GM21381 (cell line): ENCODE measurements around the gene STIP1.

Experiments
- ATAC-seq: cut with Tn5 transposase; IDR thresholded peaks from one replicate; pipeline ENCODE4 v1.9.1; 2021; ENCODE audit warnings: mild to moderate bottlenecking, moderate library complexity; ENCODE audit not compliant: unreplicated experiment

STIP1 gene

DNA sequence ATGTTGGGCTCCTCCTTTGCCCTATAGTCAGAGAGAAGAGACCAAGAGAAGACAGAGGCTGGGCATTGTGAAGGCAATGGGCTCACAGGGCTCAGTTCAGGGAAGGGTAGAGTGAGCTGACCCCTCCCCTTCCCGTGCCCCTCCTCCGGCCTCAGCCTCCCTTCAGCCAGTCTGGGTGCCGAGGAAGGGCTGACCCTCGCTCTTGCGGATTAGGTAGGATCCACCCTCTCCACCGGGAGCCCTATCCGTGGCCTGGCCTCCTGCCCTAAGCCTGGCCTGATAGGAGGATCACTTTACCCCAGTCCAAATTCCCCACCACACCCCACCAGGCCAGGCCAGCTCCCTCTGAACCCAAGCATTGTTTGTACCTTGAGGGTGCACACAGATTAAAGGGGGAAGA lies 62.6 kb downstream of the STIP1 start:
- ATAC-seq = no peak

DNA sequence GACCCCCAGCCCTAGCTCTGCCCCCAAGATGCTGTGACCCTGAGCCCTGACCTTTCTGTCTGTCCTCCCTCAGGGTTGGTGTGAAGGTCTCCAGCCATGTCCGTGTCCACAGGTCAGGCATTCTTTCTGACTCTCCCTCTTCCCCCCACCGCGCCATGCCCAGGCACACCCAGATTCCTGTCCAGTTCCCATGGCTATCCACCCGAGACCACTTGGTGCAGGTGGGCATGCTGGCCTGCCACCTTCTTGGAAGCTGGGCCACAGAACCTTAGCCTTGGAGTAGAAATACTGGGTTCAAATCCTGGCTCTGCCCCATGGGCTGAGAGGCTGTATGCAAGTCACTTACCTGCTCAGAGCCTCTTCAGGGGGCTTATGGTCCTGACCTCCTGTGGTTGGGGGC lies 63.1 kb downstream of the STIP1 start:
- no peak for ATAC-seq

DNA sequence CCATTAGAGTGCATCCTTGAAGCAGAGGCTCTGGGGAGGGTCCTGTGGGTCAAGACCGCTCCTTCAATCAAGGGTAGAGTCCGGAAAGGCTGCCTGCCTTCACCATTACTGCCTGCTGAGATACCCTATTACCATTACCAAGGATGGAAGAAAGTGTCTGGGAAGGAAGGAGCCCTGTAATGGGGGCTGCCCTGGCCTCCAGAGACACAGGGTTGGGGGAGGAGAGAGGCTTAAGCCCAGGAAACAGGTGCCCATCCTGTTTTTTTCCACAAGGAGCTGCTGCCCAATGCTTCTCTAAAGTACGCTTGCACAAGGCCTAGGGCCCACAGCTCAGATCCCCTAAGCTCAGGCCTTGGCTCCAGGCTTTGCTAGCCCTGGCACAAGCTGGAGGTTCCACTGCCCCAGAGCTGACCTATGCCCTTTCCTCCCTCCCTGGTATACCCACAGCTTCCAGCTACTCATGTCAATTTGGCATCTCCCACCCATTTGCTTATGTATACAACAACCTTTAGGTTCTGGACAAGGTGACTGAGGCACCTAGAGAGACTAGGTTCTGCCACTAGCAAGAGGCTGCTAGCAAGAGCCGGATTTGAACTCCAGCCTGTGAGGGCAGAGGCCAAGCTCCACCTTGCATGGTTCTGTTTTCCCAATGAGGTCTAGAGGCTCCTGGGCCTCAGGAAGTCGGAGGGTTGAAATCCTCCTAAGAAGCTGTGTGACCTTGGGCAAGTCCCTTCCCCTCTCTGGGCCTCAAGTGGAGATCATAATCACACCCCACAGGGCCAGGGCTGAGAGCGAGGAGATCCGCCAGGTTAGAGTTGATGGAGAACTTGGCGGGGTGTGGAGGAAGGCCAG lies 63.8 kb downstream of the STIP1 start:
- ATAC-seq = no peak

DNA sequence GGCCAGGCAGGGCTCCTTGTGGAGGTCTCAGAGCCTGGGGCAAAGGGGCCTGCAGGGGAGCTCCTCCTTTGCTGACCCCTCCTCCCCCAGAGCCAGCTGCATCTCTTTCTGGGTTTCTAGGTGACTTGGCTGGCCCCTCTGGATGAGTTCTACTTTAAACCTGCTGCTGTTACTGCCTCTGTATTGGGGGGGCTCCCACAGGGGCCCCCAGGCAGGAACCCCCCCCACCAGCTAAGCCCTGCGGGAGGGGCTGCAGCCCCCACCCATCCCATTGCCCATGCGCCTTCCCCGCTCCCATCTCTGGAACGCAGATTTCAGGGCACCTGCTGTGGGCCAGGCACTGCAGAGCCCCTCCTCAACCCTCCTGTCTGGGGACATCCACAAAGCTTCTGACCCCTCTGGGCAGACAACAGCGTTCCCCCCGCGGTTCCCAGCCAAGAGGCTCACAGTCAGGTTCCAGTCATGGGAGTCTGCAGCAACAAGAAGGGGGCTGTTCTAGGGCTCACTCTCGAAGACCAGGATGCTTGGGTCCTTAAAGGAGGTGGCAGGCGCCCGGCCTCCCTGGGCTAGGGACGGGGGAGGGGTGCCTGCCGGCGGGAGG lies 64.5 kb downstream of the STIP1 start:
- ATAC-seq = no peak

DNA sequence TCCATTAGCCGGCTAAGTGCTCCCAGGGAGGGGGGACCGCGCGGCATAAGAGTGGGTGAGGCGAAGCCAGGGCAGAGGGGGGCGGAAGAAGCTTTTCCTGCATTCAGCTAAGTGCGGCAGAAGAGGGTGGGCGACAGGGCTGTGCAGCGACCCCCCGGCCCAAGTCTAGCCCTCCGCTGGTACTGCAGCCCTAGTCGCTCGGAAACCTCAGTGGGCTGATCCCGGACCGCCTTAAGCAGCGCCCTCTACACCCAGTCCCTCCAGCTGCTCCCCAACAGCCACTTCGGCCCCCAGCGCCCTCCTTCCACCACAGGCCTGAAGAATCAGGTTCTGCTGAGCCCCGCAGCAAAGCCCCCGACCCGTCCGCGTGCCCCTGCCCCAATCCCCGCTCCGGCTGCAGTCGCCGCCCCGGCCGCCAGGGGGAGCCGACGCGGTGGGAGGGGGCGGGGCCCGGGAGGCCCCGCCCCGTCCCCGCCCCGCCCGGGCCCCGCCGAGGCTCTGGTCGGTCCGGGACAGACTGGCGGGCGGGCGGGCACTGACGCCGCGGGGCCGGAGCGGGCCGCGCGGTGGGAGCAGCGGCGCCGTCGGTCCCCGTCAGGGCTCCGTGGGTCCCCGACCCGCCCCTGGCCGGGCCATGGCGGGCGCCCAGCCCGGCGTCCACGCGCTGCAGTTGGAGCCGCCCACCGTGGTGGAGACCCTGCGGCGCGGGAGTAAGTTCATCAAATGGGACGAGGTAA lies 65.2 kb downstream of the STIP1 start, which contains the start of gene PLCB3:
PLCB3 (plus strand) TSS at position 515 of the 737 bp plus-strand sequence; CDS start at position 635, 120 bp downstream.
- peak; percentile 33 for ATAC-seq

DNA sequence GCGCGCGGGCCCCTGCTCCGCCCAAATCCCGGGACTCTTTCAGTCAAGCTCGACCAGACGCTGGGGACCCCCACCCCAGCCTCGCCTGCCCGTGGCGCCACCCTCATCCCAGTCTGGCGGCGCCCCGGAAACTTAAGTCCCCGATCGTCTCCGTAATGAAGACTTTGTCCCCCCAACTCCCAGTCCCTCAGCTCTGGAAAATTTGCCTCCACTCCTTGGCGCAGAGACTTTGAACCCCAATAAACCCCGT lies 65.7 kb downstream of the STIP1 start:
- no peak for ATAC-seq

DNA sequence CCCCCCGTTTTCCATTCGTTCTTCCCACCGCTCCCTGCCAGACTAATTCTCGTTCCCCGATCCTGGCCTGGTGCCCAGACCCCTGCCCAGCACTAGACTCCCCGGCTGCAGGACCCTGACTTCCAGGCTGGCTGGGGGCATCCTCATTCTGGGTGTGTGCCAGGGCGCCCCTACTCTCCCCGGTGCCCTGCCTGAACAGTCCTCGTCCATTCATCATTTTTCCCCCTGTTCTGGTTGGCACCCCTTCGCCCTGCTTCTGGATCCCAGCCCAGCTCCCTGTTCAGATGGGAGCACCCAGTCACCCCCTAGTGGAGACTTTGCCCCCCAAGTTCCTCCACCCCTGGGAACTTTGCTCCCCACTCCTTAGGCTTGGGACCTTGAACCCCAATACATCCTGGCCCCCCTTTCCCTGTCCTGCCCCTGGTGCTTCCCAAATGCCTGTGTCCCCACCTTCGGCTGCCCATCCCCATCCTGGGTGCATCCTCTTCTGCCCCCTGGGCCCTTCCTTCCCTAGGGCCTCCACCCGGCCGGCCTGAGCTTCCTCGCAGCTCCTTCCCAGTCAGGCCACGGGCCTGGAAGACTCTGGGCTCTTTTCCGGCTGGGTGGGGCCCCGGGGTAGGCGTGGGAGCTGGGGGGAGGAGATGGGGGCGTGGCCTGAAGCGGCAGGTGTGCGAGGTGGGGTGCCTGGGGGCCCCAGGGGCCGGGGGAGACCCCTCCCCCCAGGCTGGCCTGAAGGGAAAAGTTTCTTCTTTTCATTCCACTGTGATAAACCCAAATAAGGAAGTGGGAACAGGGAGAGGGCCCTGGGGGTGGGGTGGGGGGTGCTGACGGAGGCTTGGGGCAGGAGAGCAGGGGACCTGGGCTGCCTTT lies 66.3 kb downstream of the STIP1 start:
- ATAC-seq = no peak

DNA sequence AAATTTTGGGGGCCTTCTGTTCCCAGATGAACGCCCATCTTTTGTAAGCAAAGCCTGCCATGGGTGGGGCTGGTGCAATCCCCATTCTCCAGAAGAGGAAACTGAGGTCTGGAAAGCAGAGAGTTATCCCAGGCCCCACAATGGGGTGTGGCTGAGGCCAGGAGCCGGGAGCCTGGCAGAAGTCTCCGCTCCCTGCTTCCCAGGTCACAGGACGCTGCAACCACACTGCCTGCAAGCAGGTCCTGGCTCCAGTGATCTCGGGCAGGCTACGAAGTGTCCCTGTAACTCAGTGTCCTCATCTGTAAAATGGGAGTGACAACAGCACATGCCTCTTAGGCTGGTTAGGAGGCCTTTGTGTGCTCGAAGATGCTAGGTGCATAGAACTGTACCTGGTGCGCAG lies 67.1 kb downstream of the STIP1 start:
- ATAC-seq = no peak

DNA sequence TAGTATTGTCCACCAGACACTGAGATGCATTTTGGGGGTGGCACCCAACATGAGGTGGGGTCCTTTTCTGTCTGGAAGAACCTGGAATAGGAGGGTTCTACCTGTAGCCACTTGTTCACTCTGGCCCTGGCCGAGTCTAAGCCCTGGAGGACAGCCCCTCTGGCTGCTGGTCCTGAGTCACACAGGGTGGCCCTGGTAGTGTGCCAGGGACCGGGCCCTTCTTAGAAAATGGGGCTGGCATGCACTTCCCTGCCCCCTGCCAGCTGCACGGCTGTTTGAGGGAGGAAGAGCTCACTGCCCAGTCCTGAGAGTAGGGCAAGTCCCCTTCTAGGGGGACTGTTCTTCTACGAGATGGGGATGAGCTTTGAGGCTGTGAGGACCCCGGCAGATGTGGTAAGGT lies 67.5 kb downstream of the STIP1 start:
- no peak for ATAC-seq
